ENCODE measurements around the gene SMC3.

SMC3 gene

GRCh38 chr10:110642204-110643034 lies 74.9 kb downstream of the SMC3 start:
- no peak for DNase-seq
- ChIA-PET POLR2A (no interaction called here), CTCF (interaction anchor here (0.8 to 2.0 kb wide), 3 partner anchors 11 to 31 kb away, joined by 3 to 14 read pairs (median 6); no protein-coding TSS in a partner anchor)
- Histone ChIP-seq H3K4me1 (ENCODE audit: control extremely low read depth in 1 of 4, control insufficient read depth in 4 of 4, insufficient read depth in 4 of 4, low read length in 3 of 4) (peaks cover 0 to 19% (median 18%) of the 10 kb centered on the region in 4 experiments), H3K9me3 (ENCODE audit: control extremely low read depth in 1 of 5, control insufficient read depth in 4 of 5, insufficient read depth in 2 of 5, low read depth in 1 of 5, low read length in 4 of 5) (peaks cover 0 to 3% (median 0%) of the 10 kb centered on the region in 5 experiments), H3K27ac (ENCODE audit: insufficient read depth in 1 of 2, low read depth in 1 of 2, low read length in 2 of 2, poor library complexity in 1 of 2, severe bottlenecking in 2 of 2) (no peak overlapping the region), H3K4me3 (ENCODE audit: control insufficient read depth in 1 of 7, extremely low read depth in 1 of 7, insufficient read depth in 4 of 7, low read depth in 2 of 7, low read length in 6 of 7) (no peak overlapping the region), H3K36me3 (ENCODE audit: control insufficient read depth in 4 of 4, insufficient read depth in 4 of 4, low read length in 3 of 4) (no peaks in the 10 kb centered on the region), H3K27me3 (replicated peaks in 2 of 5; ENCODE audit: control insufficient read depth in 4 of 5, insufficient read depth in 5 of 5, low read length in 4 of 5) (peaks cover 34 to 78% (median 54%) of the 10 kb centered on the region in 5 experiments)
- 48% methylated on average over 6 of the region's 14 CpGs for WGBS (ENCODE audit: insufficient coverage)

GRCh38 chr10:110643035-110643652 lies 75.6 kb downstream of the SMC3 start:
- Histone ChIP-seq H3K4me1 (ENCODE audit: control extremely low read depth in 1 of 4, control insufficient read depth in 4 of 4, insufficient read depth in 4 of 4, low read length in 3 of 4) (peaks cover 0 to 19% (median 18%) of the 10 kb centered on the region in 4 experiments), H3K9me3 (ENCODE audit: control extremely low read depth in 1 of 5, control insufficient read depth in 4 of 5, insufficient read depth in 2 of 5, low read depth in 1 of 5, low read length in 4 of 5) (peaks cover 0 to 3% (median 0%) of the 10 kb centered on the region in 5 experiments), H3K27ac (ENCODE audit: insufficient read depth in 1 of 2, low read depth in 1 of 2, low read length in 2 of 2, poor library complexity in 1 of 2, severe bottlenecking in 2 of 2) (no peak overlapping the region), H3K4me3 (ENCODE audit: control insufficient read depth in 1 of 7, extremely low read depth in 1 of 7, insufficient read depth in 4 of 7, low read depth in 2 of 7, low read length in 6 of 7) (peak overlapping the region in 6 of 7 experiments; percentile 42 to 68 (median 61)), H3K36me3 (ENCODE audit: control insufficient read depth in 4 of 4, insufficient read depth in 4 of 4, low read length in 3 of 4) (no peaks in the 10 kb centered on the region), H3K27me3 (replicated peaks in 2 of 5; ENCODE audit: control insufficient read depth in 4 of 5, insufficient read depth in 5 of 5, low read length in 4 of 5) (peaks cover 34 to 84% (median 58%) of the 10 kb centered on the region in 5 experiments)
- DNase-seq, result peak in 2 of 3 donors; percentile 32 to 45
- ChIA-PET POLR2A (no interaction called here), CTCF (interaction anchor here (1.0 kb wide), 1 partner anchor 28 kb away, joined by 4 read pairs; no protein-coding TSS in a partner anchor)
- WGBS (ENCODE audit: insufficient coverage), result 3% methylated on average over 39 of the region's 40 CpGs

GRCh38 chr10:110643653-110644597 lies 76.4 kb downstream of the SMC3 start, which contains the start of gene RBM20:
TSS of gene RBM20 (plus strand) at chr10:110644336. CDS start at chr10:110644455, 119 bp downstream.
- DNase-seq, result peak in 2 of 3 donors; percentile 42 to 60
- no peaks in the 10 kb centered on the region for H3K36me3 ChIP-seq (ENCODE audit: control insufficient read depth in 4 of 4, insufficient read depth in 4 of 4, low read length in 3 of 4)
- H3K4me1 ChIP-seq (ENCODE audit: control extremely low read depth in 1 of 4, control insufficient read depth in 4 of 4, insufficient read depth in 4 of 4, low read length in 3 of 4), result peaks cover 0 to 19% (median 18%) of the 10 kb centered on the region in 4 experiments
- H3K27ac ChIP-seq (ENCODE audit: insufficient read depth in 1 of 2, low read depth in 1 of 2, low read length in 2 of 2, poor library complexity in 1 of 2, severe bottlenecking in 2 of 2), result peak within 1 kb of the TSS in 1 of 2 experiments; percentile 72
- WGBS (ENCODE audit: insufficient coverage), result under 1% methylated on average over 95 of the region's 106 CpGs
- H3K4me3 ChIP-seq (ENCODE audit: control insufficient read depth in 1 of 7, extremely low read depth in 1 of 7, insufficient read depth in 4 of 7, low read depth in 2 of 7, low read length in 6 of 7), result peak within 1 kb of the TSS in 6 of 7 experiments; percentile 42 to 68 (median 61)
- ChIA-PET CTCF (interaction anchor here (1.0 to 1.6 kb wide), 4 partner anchors 21 to 36 kb away, joined by 3 to 4 read pairs (median 4); no protein-coding TSS in a partner anchor), POLR2A (interaction anchor here (0.6 to 0.8 kb wide), 2 partner anchors 18 to 436 kb away, joined by 3 to 4 read pairs; no protein-coding TSS in a partner anchor)
- peaks cover 0 to 3% (median 0%) of the 10 kb centered on the region in 5 experiments for H3K9me3 ChIP-seq (ENCODE audit: control extremely low read depth in 1 of 5, control insufficient read depth in 4 of 5, insufficient read depth in 2 of 5, low read depth in 1 of 5, low read length in 4 of 5)
- peaks cover 31 to 80% (median 58%) of the 10 kb centered on the region in 5 experiments for H3K27me3 ChIP-seq (replicated peaks in 2 of 5; ENCODE audit: control insufficient read depth in 4 of 5, insufficient read depth in 5 of 5, low read length in 4 of 5)

GRCh38 chr10:110644598-110645462 lies 77.3 kb downstream of the SMC3 start:
- Histone ChIP-seq H3K4me3 (ENCODE audit: control insufficient read depth in 1 of 7, extremely low read depth in 1 of 7, insufficient read depth in 4 of 7, low read depth in 2 of 7, low read length in 6 of 7) (peak overlapping the region in 2 of 7 experiments; percentile 4 to 26), H3K9me3 (ENCODE audit: control extremely low read depth in 1 of 5, control insufficient read depth in 4 of 5, insufficient read depth in 2 of 5, low read depth in 1 of 5, low read length in 4 of 5) (peaks cover 0 to 3% (median 0%) of the 10 kb centered on the region in 5 experiments), H3K27ac (ENCODE audit: insufficient read depth in 1 of 2, low read depth in 1 of 2, low read length in 2 of 2, poor library complexity in 1 of 2, severe bottlenecking in 2 of 2) (peak overlapping the region in 1 of 2 experiments; percentile 72), H3K27me3 (replicated peaks in 2 of 5; ENCODE audit: control insufficient read depth in 4 of 5, insufficient read depth in 5 of 5, low read length in 4 of 5) (peaks cover 31 to 78% (median 58%) of the 10 kb centered on the region in 5 experiments), H3K4me1 (ENCODE audit: control extremely low read depth in 1 of 4, control insufficient read depth in 4 of 4, insufficient read depth in 4 of 4, low read length in 3 of 4) (peaks cover 0 to 26% (median 22%) of the 10 kb centered on the region in 4 experiments), H3K36me3 (ENCODE audit: control insufficient read depth in 4 of 4, insufficient read depth in 4 of 4, low read length in 3 of 4) (no peaks in the 10 kb centered on the region)
- CTCF ChIA-PET, result interaction anchor here (1.0 to 1.6 kb wide), 3 partner anchors 22 to 35 kb away, joined by 3 to 4 read pairs (median 4); no protein-coding TSS in a partner anchor
- 29% methylated on average over 16 of the region's 31 CpGs for WGBS (ENCODE audit: insufficient coverage)
- POLR2A ChIA-PET, result interaction anchor here (0.6 to 0.8 kb wide), 2 partner anchors 17 to 437 kb away, joined by 3 to 4 read pairs; no protein-coding TSS in a partner anchor
- DNase-seq, result peak in 2 of 3 donors; percentile 26 to 35

- 85% methylated on average over 9 of the region's 13 CpGs for WGBS (ENCODE audit: insufficient coverage)
- Histone ChIP-seq H3K4me3 (ENCODE audit: control insufficient read depth in 1 of 7, extremely low read depth in 1 of 7, insufficient read depth in 4 of 7, low read depth in 2 of 7, low read length in 6 of 7) (no peak overlapping the region), H3K9me3 (ENCODE audit: control extremely low read depth in 1 of 5, control insufficient read depth in 4 of 5, insufficient read depth in 2 of 5, low read depth in 1 of 5, low read length in 4 of 5) (peaks cover 0 to 3% (median 0%) of the 10 kb centered on the region in 5 experiments), H3K4me1 (ENCODE audit: control extremely low read depth in 1 of 4, control insufficient read depth in 4 of 4, insufficient read depth in 4 of 4, low read length in 3 of 4) (peaks cover 9 to 42% (median 27%) of the 10 kb centered on the region in 4 experiments), H3K27me3 (replicated peaks in 2 of 5; ENCODE audit: control insufficient read depth in 4 of 5, insufficient read depth in 5 of 5, low read length in 4 of 5) (peaks cover 23 to 65% (median 45%) of the 10 kb centered on the region in 5 experiments), H3K36me3 (ENCODE audit: control insufficient read depth in 4 of 4, insufficient read depth in 4 of 4, low read length in 3 of 4) (no peaks in the 10 kb centered on the region), H3K27ac (ENCODE audit: insufficient read depth in 1 of 2, low read depth in 1 of 2, low read length in 2 of 2, poor library complexity in 1 of 2, severe bottlenecking in 2 of 2) (peak overlapping the region in 1 of 2 experiments; percentile 19)
- no peak for DNase-seq
- ChIA-PET CTCF (interaction anchor here (1.0 to 2.2 kb wide), 3 partner anchors 12 to 36 kb away, joined by 3 to 10 read pairs (median 4); no protein-coding TSS in a partner anchor), POLR2A (no interaction called here)
These were observed 79.1 kb downstream of the SMC3 start for GRCh38 chr10:110646417-110647135.
